Fibroblast of pulmonary artery (primary cell): ENCODE results near the gene TMOD4.
A peak's percentile ranks its signal among the peaks of the same experiment; 100 is the strongest.

Source experiments
- DNase-seq: peaks from one replicate; pipeline ENCODE4 v3.0.0-alpha.2; 2010; ENCODE audit warnings: low read depth
- H3K4me3 ChIP-seq: replicated peaks from 2 replicates; pipeline ENCODE4 v1.5.1; 2011; ENCODE audit warnings: low read depth, mild to moderate bottlenecking, control low read depth, low read length, moderate library complexity
- CTCF ChIP-seq: IDR thresholded peaks from 2 replicates; pipeline ENCODE4 v1.5.1; 2011; ENCODE audit warnings: mild to moderate bottlenecking, control low read depth, low read length, inconsistent platforms; ENCODE audit errors: missing control alignments

Gene TMOD4

GRCh38 chr1:151146412-151147131 is 29.2 kb downstream of the TMOD4 start, which contains the start of gene SEMA6C:
Gene SEMA6C (minus strand): TSS chr1:151146631. CDS start chr1:151142621, 4,010 bp downstream.
- TF ChIP-seq CTCF = no peak
- peak; percentile 92 for DNase-seq
- H3K4me3 ChIP-seq = peak within 1 kb of the TSS; percentile 71

- H3K4me3 ChIP-seq = peak overlapping the region; percentile 71
- no peak for TF ChIP-seq CTCF
- no peak for DNase-seq
Measured at GRCh38 chr1:151146072-151146411, 29.7 kb downstream of the TMOD4 start.

- TF ChIP-seq CTCF = no peak
- peak overlapping the region; percentile 71 for H3K4me3 ChIP-seq
- peak; percentile 13 for DNase-seq
Measured at GRCh38 chr1:151145304-151146071, 30.3 kb downstream of the TMOD4 start.

- H3K4me3 ChIP-seq = peak overlapping the region; percentile 71
- TF ChIP-seq CTCF = no peak
- DNase-seq = peak; percentile 20
Measured at GRCh38 chr1:151144474-151145303, 31.1 kb downstream of the TMOD4 start.

- no peak overlapping the region for H3K4me3 ChIP-seq
- no peak for TF ChIP-seq CTCF
- no peak for DNase-seq
Measured at GRCh38 chr1:151143986-151144385, 31.8 kb downstream of the TMOD4 start.

GRCh38 chr1:151143057-151143435 is 32.7 kb downstream of the TMOD4 start:
- H3K4me3 ChIP-seq = no peak overlapping the region
- TF ChIP-seq CTCF = no peak
- no peak for DNase-seq
